ENCODE data around the gene LARGE1.

DNA sequence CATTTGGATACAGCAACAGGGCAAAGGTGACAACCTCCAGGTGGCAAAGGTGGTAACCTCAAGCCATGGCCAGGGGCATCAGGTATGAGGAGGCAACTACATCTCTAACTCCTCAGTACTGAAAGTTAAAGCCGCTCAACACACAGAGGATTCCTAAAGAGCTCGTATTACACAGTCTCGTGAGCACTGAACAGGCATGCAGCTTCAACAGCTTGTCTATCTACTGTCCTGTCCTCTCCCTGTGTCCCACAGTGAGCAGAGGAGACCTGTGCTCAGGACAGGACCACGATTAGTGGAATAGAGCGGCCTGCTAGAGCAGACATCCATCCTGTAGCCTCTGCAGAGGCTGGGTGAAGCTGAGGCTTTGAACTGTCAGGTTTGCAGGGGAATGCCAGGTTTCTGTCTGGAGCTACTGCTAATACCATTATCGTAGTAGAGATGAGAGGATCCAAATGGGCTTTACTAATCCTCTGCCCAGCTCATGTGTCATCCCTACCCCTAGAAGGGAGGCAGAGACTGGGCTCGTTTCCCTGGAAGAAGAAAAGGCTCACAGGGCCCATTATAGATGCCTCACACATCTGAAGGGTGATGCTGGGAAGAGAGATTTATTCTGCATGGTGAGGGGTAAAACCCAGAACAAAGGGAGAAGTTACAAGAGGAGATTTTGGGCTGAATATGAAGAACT, 415.2 kb downstream of the LARGE1 start:
- no peak for TF ChIP-seq RFX5 (IDR thresholded peaks at IDR 0.05; ENCODE audit: low read depth, low read length)
- no peak for TF ChIP-seq EP300 (IDR thresholded peaks at IDR 0.05; ENCODE audit: low read depth in 2 of 2, low read length in 2 of 2)
- no peak for TF ChIP-seq EP300 (CRISPR knock-in tag; IDR thresholded peaks at IDR 0.05; ENCODE audit: borderline replicate concordance)
- no peak for TF ChIP-seq LRRFIP1 (CRISPR knock-in tag; conservative IDR thresholded peaks at IDR 0.05)
- TF ChIP-seq TAF1 (CRISPR knock-in tag; IDR thresholded peaks at IDR 0.05): no peak
- TF ChIP-seq NR2F6 (IDR thresholded peaks at IDR 0.05): no peak
- no peak for TF ChIP-seq NR2F6 (CRISPR knock-in tag; IDR thresholded peaks at IDR 0.05)
- TF ChIP-seq ZNF83 (CRISPR knock-in tag; IDR thresholded peaks at IDR 0.05; ENCODE audit: borderline replicate concordance): no peak
- no peak for TF ChIP-seq ADNP (CRISPR knock-in tag; IDR thresholded peaks at IDR 0.05)
- TF ChIP-seq U2AF2 (IDR thresholded peaks at IDR 0.05; ENCODE audit: low read depth, low read length): no peak
- no peak for TF ChIP-seq POLR2AphosphoS5 (IDR thresholded peaks at IDR 0.05; ENCODE audit: low read depth, low read length)
- TF ChIP-seq ZNF883 (CRISPR knock-in tag; IDR thresholded peaks at IDR 0.05; ENCODE audit: not compliant biosample characterization): no peak
- TF ChIP-seq, protein P1, sequence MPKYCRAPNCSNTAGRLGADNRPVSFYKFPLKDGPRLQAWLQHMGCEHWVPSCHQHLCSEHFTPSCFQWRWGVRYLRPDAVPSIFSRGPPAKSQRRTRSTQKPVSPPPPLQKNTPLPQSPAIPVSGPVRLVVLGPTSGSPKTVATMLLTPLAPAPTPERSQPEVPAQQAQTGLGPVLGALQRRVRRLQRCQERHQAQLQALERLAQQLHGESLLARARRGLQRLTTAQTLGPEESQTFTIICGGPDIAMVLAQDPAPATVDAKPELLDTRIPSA (CRISPR knock-in tag; IDR thresholded peaks at IDR 0.05; ENCODE audit: borderline replicate concordance): no peak
- TF ChIP-seq, protein P2, sequence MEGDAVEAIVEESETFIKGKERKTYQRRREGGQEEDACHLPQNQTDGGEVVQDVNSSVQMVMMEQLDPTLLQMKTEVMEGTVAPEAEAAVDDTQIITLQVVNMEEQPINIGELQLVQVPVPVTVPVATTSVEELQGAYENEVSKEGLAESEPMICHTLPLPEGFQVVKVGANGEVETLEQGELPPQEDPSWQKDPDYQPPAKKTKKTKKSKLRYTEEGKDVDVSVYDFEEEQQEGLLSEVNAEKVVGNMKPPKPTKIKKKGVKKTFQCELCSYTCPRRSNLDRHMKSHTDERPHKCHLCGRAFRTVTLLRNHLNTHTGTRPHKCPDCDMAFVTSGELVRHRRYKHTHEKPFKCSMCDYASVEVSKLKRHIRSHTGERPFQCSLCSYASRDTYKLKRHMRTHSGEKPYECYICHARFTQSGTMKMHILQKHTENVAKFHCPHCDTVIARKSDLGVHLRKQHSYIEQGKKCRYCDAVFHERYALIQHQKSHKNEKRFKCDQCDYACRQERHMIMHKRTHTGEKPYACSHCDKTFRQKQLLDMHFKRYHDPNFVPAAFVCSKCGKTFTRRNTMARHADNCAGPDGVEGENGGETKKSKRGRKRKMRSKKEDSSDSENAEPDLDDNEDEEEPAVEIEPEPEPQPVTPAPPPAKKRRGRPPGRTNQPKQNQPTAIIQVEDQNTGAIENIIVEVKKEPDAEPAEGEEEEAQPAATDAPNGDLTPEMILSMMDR (CRISPR knock-in tag; IDR thresholded peaks at IDR 0.05): no peak
- no peak for TF ChIP-seq BHLHE40 (IDR thresholded peaks at IDR 0.05; ENCODE audit: low read length)
- TF ChIP-seq POLR2A (IDR thresholded peaks at IDR 0.05; ENCODE audit: insufficient read depth in 1 of 2, low read depth in 2 of 2, low read length in 2 of 2): no peak
